ENCODE measurements around the gene KRTAP5-3. TPM values are rescaled to one million over a fixed set of nuclear protein-coding genes. Genes with fewer than 3 reads are reported as not detected.
A peak's percentile ranks its signal among the peaks of the same experiment; 100 is the strongest.

Gene KRTAP5-3
- total and polyA plus RNA-seq, 2 of the 13 experiments (the other 11 are each of a cell fraction or from before 2014, with no cell fraction given), result not detected

DNA sequence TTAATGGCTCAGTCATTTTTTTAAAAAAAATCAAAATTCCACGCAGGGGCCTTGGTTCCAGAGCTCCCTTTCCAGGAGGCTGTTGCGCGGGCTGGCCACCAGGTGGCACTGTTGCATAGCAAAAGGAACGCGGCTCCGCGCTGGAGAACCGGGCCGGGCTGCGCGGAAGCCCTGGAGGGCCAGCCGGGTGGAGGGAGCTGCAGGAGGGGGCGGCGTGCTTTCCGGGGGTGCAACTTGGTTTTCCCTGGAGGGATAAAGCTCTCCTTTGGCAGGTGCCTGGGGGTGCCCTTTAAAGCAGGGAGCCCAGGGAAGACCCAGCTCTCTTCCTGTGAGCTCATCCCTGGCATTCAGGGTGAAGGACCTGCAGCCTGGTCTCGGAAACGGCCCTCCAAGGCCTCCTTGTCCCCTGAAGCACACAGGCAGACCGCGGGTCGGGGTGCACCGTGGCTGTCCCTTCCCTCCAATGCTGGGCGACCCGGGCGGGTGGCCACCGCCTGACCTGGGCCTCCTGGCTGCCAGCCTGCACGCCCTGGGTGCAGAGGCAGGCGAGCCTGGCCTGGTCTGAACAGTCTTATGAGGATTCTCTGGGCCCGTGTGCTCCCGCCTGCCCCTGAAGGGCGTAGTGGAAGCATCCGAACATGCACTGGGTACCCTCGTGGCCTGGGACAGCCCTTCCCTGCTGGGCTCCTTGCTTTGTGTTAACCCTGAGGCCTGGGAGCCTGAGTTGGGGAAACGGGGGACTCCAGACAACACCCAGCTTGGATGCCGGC is 44.7 kb upstream of the KRTAP5-3 start (continued):
- TF ChIP-seq, protein P1, sequence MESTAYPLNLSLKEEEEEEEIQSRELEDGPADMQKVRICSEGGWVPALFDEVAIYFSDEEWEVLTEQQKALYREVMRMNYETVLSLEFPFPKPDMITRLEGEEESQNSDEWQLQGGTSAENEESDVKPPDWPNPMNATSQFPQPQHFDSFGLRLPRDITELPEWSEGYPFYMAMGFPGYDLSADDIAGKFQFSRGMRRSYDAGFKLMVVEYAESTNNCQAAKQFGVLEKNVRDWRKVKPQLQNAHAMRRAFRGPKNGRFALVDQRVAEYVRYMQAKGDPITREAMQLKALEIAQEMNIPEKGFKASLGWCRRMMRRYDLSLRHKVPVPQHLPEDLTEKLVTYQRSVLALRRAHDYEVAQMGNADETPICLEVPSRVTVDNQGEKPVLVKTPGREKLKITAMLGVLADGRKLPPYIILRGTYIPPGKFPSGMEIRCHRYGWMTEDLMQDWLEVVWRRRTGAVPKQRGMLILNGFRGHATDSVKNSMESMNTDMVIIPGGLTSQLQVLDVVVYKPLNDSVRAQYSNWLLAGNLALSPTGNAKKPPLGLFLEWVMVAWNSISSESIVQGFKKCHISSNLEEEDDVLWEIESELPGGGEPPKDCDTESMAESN (CRISPR knock-in tag; conservative IDR thresholded peaks at IDR 0.05), result no peak
- TF ChIP-seq ZNF776 (CRISPR knock-in tag; IDR thresholded peaks at IDR 0.05), result no peak
- TF ChIP-seq, protein P2, sequence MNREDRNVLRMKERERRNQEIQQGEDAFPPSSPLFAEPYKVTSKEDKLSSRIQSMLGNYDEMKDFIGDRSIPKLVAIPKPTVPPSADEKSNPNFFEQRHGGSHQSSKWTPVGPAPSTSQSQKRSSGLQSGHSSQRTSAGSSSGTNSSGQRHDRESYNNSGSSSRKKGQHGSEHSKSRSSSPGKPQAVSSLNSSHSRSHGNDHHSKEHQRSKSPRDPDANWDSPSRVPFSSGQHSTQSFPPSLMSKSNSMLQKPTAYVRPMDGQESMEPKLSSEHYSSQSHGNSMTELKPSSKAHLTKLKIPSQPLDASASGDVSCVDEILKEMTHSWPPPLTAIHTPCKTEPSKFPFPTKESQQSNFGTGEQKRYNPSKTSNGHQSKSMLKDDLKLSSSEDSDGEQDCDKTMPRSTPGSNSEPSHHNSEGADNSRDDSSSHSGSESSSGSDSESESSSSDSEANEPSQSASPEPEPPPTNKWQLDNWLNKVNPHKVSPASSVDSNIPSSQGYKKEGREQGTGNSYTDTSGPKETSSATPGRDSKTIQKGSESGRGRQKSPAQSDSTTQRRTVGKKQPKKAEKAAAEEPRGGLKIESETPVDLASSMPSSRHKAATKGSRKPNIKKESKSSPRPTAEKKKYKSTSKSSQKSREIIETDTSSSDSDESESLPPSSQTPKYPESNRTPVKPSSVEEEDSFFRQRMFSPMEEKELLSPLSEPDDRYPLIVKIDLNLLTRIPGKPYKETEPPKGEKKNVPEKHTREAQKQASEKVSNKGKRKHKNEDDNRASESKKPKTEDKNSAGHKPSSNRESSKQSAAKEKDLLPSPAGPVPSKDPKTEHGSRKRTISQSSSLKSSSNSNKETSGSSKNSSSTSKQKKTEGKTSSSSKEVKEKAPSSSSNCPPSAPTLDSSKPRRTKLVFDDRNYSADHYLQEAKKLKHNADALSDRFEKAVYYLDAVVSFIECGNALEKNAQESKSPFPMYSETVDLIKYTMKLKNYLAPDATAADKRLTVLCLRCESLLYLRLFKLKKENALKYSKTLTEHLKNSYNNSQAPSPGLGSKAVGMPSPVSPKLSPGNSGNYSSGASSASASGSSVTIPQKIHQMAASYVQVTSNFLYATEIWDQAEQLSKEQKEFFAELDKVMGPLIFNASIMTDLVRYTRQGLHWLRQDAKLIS (CRISPR knock-in tag; IDR thresholded peaks at IDR 0.05), result no peak
- no peak for TF ChIP-seq ZNF558 (CRISPR knock-in tag; IDR thresholded peaks at IDR 0.05; ENCODE audit: borderline replicate concordance)
- no peak for TF ChIP-seq GFI1 (CRISPR knock-in tag; IDR thresholded peaks at IDR 0.05; ENCODE audit: borderline replicate concordance)
- TF ChIP-seq RFX3 (CRISPR knock-in tag; IDR thresholded peaks at IDR 0.05), result no peak
- TF ChIP-seq KDM4B (CRISPR knock-in tag; IDR thresholded peaks at IDR 0.05), result no peak
- TF ChIP-seq NKX3-1 (CRISPR knock-in tag; IDR thresholded peaks at IDR 0.05), result no peak
- TF ChIP-seq, protein P3, sequence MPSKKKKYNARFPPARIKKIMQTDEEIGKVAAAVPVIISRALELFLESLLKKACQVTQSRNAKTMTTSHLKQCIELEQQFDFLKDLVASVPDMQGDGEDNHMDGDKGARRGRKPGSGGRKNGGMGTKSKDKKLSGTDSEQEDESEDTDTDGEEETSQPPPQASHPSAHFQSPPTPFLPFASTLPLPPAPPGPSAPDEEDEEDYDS (CRISPR knock-in tag; IDR thresholded peaks at IDR 0.05), result 0 out of 2 replicates have a peak, but pooled peaks have one; percentile 14
- 0 out of 2 replicates have a peak, but pooled peaks have one; percentile 49 for TF ChIP-seq CCDC6 (CRISPR knock-in tag; IDR thresholded peaks at IDR 0.05)
- TF ChIP-seq RBAK (CRISPR knock-in tag; IDR thresholded peaks at IDR 0.05), result no peak
- no peak for TF ChIP-seq ZNF556 (CRISPR knock-in tag; IDR thresholded peaks at IDR 0.05; ENCODE audit: borderline replicate concordance)
- TF ChIP-seq ZNF530 (CRISPR knock-in tag; IDR thresholded peaks at IDR 0.05; ENCODE audit: low read depth), result no peak
- TF ChIP-seq ZNF652 (CRISPR knock-in tag; IDR thresholded peaks at IDR 0.05; ENCODE audit: borderline replicate concordance, low read depth), result no peak
- TF ChIP-seq, protein P4, sequence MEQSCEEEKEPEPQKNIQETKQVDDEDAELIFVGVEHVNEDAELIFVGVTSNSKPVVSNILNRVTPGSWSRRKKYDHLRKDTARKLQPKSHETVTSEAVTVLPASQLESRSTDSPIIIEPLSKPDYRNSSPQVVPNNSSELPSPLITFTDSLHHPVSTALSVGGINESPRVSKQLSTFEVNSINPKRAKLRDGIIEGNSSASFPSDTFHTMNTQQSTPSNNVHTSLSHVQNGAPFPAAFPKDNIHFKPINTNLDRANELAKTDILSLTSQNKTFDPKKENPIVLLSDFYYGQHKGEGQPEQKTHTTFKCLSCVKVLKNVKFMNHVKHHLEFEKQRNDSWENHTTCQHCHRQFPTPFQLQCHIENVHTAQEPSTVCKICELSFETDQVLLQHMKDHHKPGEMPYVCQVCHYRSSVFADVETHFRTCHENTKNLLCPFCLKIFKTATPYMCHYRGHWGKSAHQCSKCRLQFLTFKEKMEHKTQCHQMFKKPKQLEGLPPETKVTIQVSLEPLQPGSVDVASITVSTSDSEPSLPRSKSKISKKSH (CRISPR knock-in tag; IDR thresholded peaks at IDR 0.05; ENCODE audit: borderline replicate concordance), result peak; percentile 43; the same call in 1 of the 2 replicates
- TF ChIP-seq ZEB1 (IDR thresholded peaks at IDR 0.05; ENCODE audit: insufficient replicate concordance, low read depth), result peak; percentile 23
- TF ChIP-seq, protein P5, sequence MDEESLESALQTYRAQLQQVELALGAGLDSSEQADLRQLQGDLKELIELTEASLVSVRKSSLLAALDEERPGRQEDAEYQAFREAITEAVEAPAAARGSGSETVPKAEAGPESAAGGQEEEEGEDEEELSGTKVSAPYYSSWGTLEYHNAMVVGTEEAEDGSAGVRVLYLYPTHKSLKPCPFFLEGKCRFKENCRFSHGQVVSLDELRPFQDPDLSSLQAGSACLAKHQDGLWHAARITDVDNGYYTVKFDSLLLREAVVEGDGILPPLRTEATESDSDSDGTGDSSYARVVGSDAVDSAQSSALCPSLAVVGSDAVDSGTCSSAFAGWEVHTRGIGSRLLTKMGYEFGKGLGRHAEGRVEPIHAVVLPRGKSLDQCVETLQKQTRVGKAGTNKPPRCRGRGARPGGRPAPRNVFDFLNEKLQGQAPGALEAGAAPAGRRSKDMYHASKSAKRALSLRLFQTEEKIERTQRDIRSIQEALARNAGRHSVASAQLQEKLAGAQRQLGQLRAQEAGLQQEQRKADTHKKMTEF (CRISPR knock-in tag; IDR thresholded peaks at IDR 0.05), result peak; percentile 62; the same call in 1 of the 2 replicates
